ENCODE measurements around the gene FGFR2. TPM values are rescaled to one million over a fixed set of nuclear protein-coding genes. Genes with fewer than 3 reads are reported as not detected.

FGFR2 gene
- total RNA-seq, 1 donor from 2014 or later: 4.5 TPM

DNA sequence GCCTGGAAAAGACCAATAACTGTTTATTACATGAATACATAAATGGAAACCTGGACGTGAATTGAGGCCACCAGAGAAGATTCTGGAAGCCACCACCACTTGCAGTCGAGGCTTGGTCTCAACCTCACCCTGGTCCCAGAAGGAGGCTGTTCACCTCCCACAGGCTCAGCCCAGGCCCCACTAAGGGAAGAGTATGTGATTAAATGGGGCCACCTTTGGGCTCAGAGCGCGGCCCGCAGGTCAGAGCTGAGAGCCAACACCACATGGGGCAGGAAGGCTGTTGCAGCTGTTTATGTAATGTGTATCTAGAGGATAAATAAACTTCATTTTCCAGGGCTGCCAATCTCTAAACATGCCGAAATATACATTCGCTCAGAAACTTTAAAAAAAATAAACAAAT, 17.6 kb upstream of the FGFR2 start:
- Histone ChIP-seq H3K4me3 (ENCODE audit: low read depth, low read length) (no peak overlapping the region), H3K27me3 (ENCODE audit: control insufficient read depth, insufficient read depth, low read length) (peaks cover 5% of the 10 kb centered on the region), H3K36me3 (ENCODE audit: control insufficient read depth, insufficient read depth, low read length) (no peaks in the 10 kb centered on the region)
- DNase-seq (ENCODE audit: low read depth): no peak
- TF ChIP-seq, protein P1, sequence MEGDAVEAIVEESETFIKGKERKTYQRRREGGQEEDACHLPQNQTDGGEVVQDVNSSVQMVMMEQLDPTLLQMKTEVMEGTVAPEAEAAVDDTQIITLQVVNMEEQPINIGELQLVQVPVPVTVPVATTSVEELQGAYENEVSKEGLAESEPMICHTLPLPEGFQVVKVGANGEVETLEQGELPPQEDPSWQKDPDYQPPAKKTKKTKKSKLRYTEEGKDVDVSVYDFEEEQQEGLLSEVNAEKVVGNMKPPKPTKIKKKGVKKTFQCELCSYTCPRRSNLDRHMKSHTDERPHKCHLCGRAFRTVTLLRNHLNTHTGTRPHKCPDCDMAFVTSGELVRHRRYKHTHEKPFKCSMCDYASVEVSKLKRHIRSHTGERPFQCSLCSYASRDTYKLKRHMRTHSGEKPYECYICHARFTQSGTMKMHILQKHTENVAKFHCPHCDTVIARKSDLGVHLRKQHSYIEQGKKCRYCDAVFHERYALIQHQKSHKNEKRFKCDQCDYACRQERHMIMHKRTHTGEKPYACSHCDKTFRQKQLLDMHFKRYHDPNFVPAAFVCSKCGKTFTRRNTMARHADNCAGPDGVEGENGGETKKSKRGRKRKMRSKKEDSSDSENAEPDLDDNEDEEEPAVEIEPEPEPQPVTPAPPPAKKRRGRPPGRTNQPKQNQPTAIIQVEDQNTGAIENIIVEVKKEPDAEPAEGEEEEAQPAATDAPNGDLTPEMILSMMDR (IDR thresholded peaks at IDR 0.05; ENCODE audit: insufficient read depth, low read length, poor library complexity, severe bottlenecking): no peak

DNA sequence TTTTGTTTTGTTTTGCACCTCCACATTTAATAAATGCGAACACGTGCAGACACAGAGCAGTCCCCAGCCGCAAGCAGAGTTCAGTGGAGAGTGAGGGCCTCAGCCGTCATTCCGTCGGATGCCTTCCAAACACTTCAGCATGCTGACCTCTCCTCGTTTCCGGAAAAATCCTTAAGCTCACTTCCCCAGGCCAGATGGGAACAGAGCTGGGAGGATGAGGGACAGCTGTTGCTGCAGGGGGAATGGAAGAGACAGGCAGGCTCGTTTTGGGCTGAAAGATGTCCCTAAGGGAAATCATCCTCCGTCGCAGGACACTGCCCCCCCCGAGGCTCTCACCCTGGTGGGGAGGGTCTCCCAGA, 17.2 kb upstream of the FGFR2 start:
- Histone ChIP-seq H3K36me3 (ENCODE audit: control insufficient read depth, insufficient read depth, low read length) (no peaks in the 10 kb centered on the region), H3K4me3 (ENCODE audit: low read depth, low read length) (no peak overlapping the region), H3K27me3 (ENCODE audit: control insufficient read depth, insufficient read depth, low read length) (peaks cover 5% of the 10 kb centered on the region)
- TF ChIP-seq, protein P1 (IDR thresholded peaks at IDR 0.05; ENCODE audit: insufficient read depth, low read length, poor library complexity, severe bottlenecking): no peak
- no peak for DNase-seq (ENCODE audit: low read depth)

DNA sequence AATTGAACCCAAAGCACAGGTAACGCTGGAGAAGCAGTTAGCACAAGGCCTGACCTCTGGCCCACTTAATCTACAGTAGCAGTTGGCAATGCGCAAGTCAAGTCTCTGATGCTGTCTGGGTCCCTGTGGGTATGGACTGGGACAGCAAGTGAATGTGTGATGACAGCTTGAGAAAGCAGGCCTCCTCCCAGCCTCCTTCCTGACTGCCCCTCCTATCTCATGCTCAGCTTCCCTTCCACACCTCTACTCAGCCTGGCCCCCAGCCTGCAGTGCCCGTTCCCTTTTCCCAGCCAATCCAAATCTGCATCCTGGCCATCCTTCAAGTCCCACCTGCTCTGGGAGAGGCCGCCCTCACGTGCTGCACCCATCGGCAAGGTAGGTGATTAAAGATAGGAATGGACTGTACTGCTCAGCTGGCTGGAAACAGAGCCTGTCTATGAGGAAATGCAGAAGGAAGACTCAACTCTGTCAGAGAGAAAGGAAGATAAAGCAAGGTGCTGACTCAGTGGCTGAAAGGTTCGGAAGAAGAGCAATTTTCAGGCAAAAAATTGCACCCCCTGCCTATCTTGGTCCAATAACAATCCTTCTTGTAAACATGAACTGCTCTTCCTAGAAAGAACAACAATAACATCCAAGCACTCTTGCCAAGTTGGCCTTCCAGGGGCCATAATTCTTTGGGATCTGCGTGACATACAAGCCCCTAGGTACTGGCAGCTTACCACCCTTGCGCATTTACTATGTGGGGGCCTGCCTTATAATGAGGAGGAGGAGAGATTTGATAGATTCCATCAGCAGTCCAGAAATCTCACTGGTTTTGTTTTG, 16.6 kb upstream of the FGFR2 start:
- TF ChIP-seq, protein P1 (IDR thresholded peaks at IDR 0.05; ENCODE audit: insufficient read depth, low read length, poor library complexity, severe bottlenecking): no peak

DNA sequence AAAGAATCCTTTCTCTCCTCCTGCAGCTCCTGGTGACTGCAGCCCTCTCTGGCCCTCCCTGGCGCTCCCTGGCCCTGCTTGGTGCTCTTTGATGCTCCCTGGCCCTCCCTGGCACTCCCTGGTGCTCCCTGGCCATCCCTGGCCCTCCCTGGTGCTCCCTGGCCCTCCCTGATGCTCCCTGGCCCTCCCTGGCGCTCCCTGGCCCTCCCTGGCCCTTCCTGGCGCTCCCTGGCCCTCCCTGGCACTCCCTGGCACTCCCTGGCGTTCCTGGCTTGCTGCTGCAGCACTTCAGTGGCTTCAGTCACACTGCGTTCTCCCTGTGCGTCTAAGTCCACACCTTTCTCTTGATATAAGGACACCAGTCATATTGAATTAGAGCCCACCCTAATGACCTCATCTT, 15.2 kb upstream of the FGFR2 start:
- H3K36me3 ChIP-seq (ENCODE audit: control insufficient read depth, insufficient read depth, low read length): no peaks in the 10 kb centered on the region
- peaks cover 13% of the 10 kb centered on the region for H3K27me3 ChIP-seq (ENCODE audit: control insufficient read depth, insufficient read depth, low read length)
- no peak for DNase-seq (ENCODE audit: low read depth)
- no peak overlapping the region for H3K4me3 ChIP-seq (ENCODE audit: low read depth, low read length)
- TF ChIP-seq, protein P1 (IDR thresholded peaks at IDR 0.05; ENCODE audit: insufficient read depth, low read length, poor library complexity, severe bottlenecking): no peak

More for the DNA sequence above, 16.6 kb upstream of the FGFR2 start:
- Histone ChIP-seq H3K27me3 (ENCODE audit: control insufficient read depth, insufficient read depth, low read length) (peaks cover 7% of the 10 kb centered on the region), H3K4me3 (ENCODE audit: low read depth, low read length) (no peak overlapping the region), H3K36me3 (ENCODE audit: control insufficient read depth, insufficient read depth, low read length) (no peaks in the 10 kb centered on the region)
- no peak for DNase-seq (ENCODE audit: low read depth)

DNA sequence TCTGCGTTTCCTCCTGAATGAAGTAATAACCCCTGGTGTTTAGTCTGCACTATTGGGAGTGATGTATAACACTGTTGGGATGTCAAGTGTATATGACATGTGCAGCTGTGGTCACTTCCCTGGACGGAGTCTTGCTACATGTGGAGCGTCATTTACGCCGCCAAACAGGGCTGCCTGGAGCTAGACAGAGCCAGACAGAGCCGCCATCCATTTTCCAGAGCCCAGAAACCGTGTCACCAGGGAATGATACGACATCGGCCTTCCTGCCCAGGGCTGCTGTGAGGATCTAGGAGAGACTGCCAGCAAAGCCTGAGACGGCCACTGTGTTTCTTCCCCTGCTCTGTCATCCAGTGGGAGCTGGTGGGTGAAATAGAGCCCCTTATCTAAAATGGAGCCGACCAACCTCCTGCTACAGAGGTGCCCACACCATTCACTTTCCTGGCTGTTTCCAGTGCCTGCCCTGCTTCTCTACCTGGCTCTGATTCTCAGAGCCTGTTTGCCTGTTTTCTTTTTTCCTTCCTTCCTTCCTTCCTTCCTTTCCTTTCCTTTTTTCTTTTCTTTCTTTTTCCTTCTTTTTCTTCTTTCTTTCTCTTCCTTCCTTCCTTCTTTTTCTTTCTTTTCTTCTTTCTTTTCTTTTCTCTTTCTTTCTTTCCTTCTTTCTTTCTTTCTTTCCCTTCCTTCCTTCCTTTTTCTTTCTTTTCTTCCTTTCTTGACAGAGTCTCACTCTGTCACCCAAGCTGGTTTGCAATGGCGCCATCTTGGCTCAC, 13.3 kb upstream of the FGFR2 start:
- Histone ChIP-seq H3K4me3 (ENCODE audit: low read depth, low read length) (no peak overlapping the region), H3K36me3 (ENCODE audit: control insufficient read depth, insufficient read depth, low read length) (no peaks in the 10 kb centered on the region), H3K27me3 (ENCODE audit: control insufficient read depth, insufficient read depth, low read length) (peaks cover 13% of the 10 kb centered on the region)
- TF ChIP-seq, protein P1 (IDR thresholded peaks at IDR 0.05; ENCODE audit: insufficient read depth, low read length, poor library complexity, severe bottlenecking): no peak
- DNase-seq (ENCODE audit: low read depth): no peak

All from kidney epithelial cell (primary cell).